H1 (cell line): ENCODE results near the gene HES7.

Source experiments
- BRCA1 ChIP-seq: IDR thresholded peaks from 2 replicates; pipeline ENCODE4 v1.6.1; 2012; ENCODE audit warnings: low read depth, low read length, improper control_type of control experiment
- EGR1 ChIP-seq: IDR thresholded peaks from 2 replicates; pipeline ENCODE4 v1.6.1; 2011; ENCODE audit warnings: low read depth, low read length, borderline replicate concordance
- EZH2 ChIP-seq: fragments of 200-600 bp; sonication (generic); IDR thresholded peaks from 2 replicates; pipeline ENCODE4 v1.7.1; 2012; ENCODE audit warnings: low read depth, mild to moderate bottlenecking, moderate library complexity, low read length, inconsistent platforms; ENCODE audit not compliant: severe bottlenecking
- JUN ChIP-seq: IDR thresholded peaks from 2 replicates; pipeline ENCODE4 v1.6.1; 2011; ENCODE audit warnings: low read depth, mild to moderate bottlenecking, improper control_type of control experiment, low read length
- NANOG ChIP-seq: IDR thresholded peaks from 2 replicates; pipeline ENCODE4 v1.6.1; 2011; ENCODE audit warnings: low read length, low read depth, mild to moderate bottlenecking, inconsistent platforms; ENCODE audit not compliant: insufficient read depth, poor library complexity, severe bottlenecking
- NRF1 ChIP-seq: IDR thresholded peaks from 2 replicates; pipeline ENCODE4 v1.6.1; 2011; ENCODE audit warnings: mild to moderate bottlenecking, low read depth, low read length, improper control_type of control experiment
- POLR2A ChIP-seq, 2 experiments: IDR thresholded peaks; 1 replicate in 1 of 2; 2 replicates in 1 of 2; pipeline ENCODE4 v1.6.1; 2011; ENCODE audit warnings: low read depth in 2 of 2, low read length in 2 of 2, mild to moderate bottlenecking in 2 of 2; ENCODE audit errors: control extremely low read depth in 1 of 2
- RAD21 ChIP-seq, 2 experiments: IDR thresholded peaks in 1 of 2; conservative IDR thresholded peaks in 1 of 2; 2 replicates each; pipeline ENCODE4 v1.6.1; 2011; ENCODE audit warnings: low read depth in 2 of 2, low read length in 2 of 2, improper control_type of control experiment in 1 of 2, inconsistent platforms in 1 of 2, mild to moderate bottlenecking in 1 of 2, moderate library complexity in 1 of 2
- RFX5 ChIP-seq: IDR thresholded peaks from 2 replicates; pipeline ENCODE4 v1.6.1; 2011; ENCODE audit warnings: low read depth, low read length, improper control_type of control experiment, borderline replicate concordance
- RXRA ChIP-seq: IDR thresholded peaks from 2 replicates; pipeline ENCODE4 v1.6.1; 2011; ENCODE audit warnings: low read depth, mild to moderate bottlenecking, low read length, moderate library complexity; ENCODE audit not compliant: insufficient read depth
- TAF1 ChIP-seq: IDR thresholded peaks from 2 replicates; pipeline ENCODE4 v1.6.1; 2011; ENCODE audit warnings: mild to moderate bottlenecking, low read depth, low read length
- TF ChIP-seq, protein P1 (sequence below), 3 experiments: IDR thresholded peaks; 1 replicate in 2 of 3; 2 replicates in 1 of 3; pipeline versions ENCODE4 v1.5.1 to v1.6.1; 2011; ENCODE audit warnings: low read length in 3 of 3, mild to moderate bottlenecking in 3 of 3, inconsistent platforms in 2 of 3, low read depth in 1 of 3, moderate library complexity in 1 of 3; ENCODE audit not compliant: insufficient read depth in 1 of 3; ENCODE audit errors: control extremely low read depth in 1 of 3
- TF ChIP-seq, protein P2 (sequence below): IDR thresholded peaks from 2 replicates; pipeline ENCODE4 v1.6.1; 2012; ENCODE audit warnings: inconsistent platforms
- TF ChIP-seq, protein P3 (sequence below): IDR thresholded peaks from 2 replicates; pipeline ENCODE4 v1.6.1; 2012; ENCODE audit warnings: low read length, inconsistent platforms

DNA sequence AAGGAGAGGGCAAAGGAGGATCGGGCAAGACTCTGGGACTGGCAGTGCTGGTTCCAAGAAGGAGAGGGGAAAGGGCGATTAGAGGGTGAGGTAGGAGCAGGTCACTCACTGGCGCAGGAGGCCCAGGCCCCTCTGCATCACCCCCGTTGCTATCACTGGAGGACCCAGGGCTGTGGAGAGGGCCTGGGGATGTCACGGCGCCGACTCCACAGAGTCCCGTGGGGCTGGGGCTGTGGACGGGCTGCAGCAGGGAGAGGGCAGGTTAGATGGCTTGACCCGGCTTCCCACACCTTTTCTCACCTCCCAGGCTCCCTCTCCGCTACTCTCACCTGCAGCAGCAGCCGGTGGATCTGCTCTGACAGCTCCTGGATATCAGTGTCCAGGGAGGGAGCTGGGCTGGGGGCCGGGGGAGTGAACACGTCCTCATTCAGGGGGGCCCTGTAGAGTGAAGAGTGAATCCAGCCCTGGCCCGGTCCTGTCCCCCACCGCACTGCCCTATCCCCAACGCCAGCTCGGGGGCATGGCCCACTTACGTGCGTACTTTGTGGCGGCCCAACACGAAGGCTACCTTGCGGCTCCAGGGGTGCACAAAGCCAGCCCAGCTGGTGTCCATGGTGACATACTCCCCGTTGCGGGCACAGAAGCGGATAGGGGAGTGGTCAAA lies 23.4 kb upstream of the HES7 start:
- no peak for TF ChIP-seq RXRA
- TF ChIP-seq TAF1, result no peak
- no peak for TF ChIP-seq POLR2A (IDR thresholded peaks at IDR 0.05; ENCODE audit: control extremely low read depth in 1 of 2, low read depth in 2 of 2, low read length in 2 of 2)
- no peak for TF ChIP-seq RFX5
- TF ChIP-seq NANOG, result no peak
- TF ChIP-seq, protein P1, sequence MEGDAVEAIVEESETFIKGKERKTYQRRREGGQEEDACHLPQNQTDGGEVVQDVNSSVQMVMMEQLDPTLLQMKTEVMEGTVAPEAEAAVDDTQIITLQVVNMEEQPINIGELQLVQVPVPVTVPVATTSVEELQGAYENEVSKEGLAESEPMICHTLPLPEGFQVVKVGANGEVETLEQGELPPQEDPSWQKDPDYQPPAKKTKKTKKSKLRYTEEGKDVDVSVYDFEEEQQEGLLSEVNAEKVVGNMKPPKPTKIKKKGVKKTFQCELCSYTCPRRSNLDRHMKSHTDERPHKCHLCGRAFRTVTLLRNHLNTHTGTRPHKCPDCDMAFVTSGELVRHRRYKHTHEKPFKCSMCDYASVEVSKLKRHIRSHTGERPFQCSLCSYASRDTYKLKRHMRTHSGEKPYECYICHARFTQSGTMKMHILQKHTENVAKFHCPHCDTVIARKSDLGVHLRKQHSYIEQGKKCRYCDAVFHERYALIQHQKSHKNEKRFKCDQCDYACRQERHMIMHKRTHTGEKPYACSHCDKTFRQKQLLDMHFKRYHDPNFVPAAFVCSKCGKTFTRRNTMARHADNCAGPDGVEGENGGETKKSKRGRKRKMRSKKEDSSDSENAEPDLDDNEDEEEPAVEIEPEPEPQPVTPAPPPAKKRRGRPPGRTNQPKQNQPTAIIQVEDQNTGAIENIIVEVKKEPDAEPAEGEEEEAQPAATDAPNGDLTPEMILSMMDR (IDR thresholded peaks at IDR 0.05; ENCODE audit: control extremely low read depth in 1 of 3, insufficient read depth in 1 of 3, low read depth in 1 of 3, low read length in 3 of 3), result no peak
- TF ChIP-seq JUN, result no peak
- no peak for TF ChIP-seq BRCA1
- TF ChIP-seq NRF1, result no peak
- TF ChIP-seq EZH2, result no peak
- TF ChIP-seq RAD21 (IDR thresholded peaks at IDR 0.05 in 1 of 2, conservative IDR thresholded peaks at IDR 0.05 in 1 of 2; ENCODE audit: low read depth in 2 of 2, low read length in 2 of 2), result no peak
- TF ChIP-seq, protein P2, sequence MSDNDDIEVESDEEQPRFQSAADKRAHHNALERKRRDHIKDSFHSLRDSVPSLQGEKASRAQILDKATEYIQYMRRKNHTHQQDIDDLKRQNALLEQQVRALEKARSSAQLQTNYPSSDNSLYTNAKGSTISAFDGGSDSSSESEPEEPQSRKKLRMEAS, result no peak
- no peak for TF ChIP-seq EGR1
- TF ChIP-seq, protein P3, sequence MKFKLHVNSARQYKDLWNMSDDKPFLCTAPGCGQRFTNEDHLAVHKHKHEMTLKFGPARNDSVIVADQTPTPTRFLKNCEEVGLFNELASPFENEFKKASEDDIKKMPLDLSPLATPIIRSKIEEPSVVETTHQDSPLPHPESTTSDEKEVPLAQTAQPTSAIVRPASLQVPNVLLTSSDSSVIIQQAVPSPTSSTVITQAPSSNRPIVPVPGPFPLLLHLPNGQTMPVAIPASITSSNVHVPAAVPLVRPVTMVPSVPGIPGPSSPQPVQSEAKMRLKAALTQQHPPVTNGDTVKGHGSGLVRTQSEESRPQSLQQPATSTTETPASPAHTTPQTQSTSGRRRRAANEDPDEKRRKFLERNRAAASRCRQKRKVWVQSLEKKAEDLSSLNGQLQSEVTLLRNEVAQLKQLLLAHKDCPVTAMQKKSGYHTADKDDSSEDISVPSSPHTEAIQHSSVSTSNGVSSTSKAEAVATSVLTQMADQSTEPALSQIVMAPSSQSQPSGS, result no peak
